ENCODE results near the gene PRKG1. TPM values are rescaled to one million over a fixed set of nuclear protein-coding genes. Genes with fewer than 3 reads are reported as not detected.

The PRKG1 gene
- polyA plus RNA-seq, 1 donor (not counting 4 experiments of a cell fraction or from before 2014, with no cell fraction given) = 0.24 TPM

GRCh38 chr10:51527522-51528219 lies 453.4 kb downstream of the PRKG1 start:
- Histone ChIP-seq H3K9me3 (ENCODE audit: control insufficient read depth, low read depth, low read length) (no peaks in the 10 kb centered on the region), H3K27me3 (ENCODE audit: control insufficient read depth, extremely low read depth, insufficient read depth, low read length) (no peaks in the 10 kb centered on the region), H3K79me2 (ENCODE audit: control insufficient read depth, insufficient read depth, low read length) (no peaks in the 10 kb centered on the region), H4K20me1 (ENCODE audit: control insufficient read depth, extremely low read depth, insufficient read depth, low read length) (no peaks in the 10 kb centered on the region), H3K27ac (ENCODE audit: control insufficient read depth, insufficient read depth, low read length) (no peak overlapping the region), H3K36me3 (ENCODE audit: control insufficient read depth in 2 of 2, extremely low read depth in 1 of 2, insufficient read depth in 2 of 2, low read length in 2 of 2) (no peaks in the 10 kb centered on the region), H3K4me1 (ENCODE audit: control insufficient read depth, extremely low read depth, insufficient read depth, low read length) (no peaks in the 10 kb centered on the region), H3K9ac (ENCODE audit: control insufficient read depth, extremely low read depth, insufficient read depth, low read length) (no peak overlapping the region), H3K9me1 (ENCODE audit: control insufficient read depth, extremely low read depth, insufficient read depth, low read length) (no peaks in the 10 kb centered on the region), H2AFZ (ENCODE audit: control insufficient read depth, low read length) (no peak overlapping the region), H3K4me3 (ENCODE audit: control insufficient read depth in 2 of 3, extremely low read depth in 1 of 3, insufficient read depth in 2 of 3, low read depth in 1 of 3, low read length in 3 of 3) (no peak overlapping the region), H3K4me2 (ENCODE audit: control insufficient read depth, extremely low read depth, insufficient read depth, low read depth, low read length) (no peak overlapping the region)
- dilution Hi-C loops (cut with MboI; ENCODE audit: extremely low pct_ligation_motif_present, low sequenced_read_pairs) = no loop called here
- no peak for FAIRE-seq
- TF ChIP-seq EZH2 (IDR thresholded peaks at IDR 0.05; ENCODE audit: low read length) (no peak), CTCF (optimal IDR thresholded peaks at IDR 0.05 in 1 of 3, IDR thresholded peaks at IDR 0.05 in 1 of 3, conservative IDR thresholded peaks at IDR 0.05 in 1 of 3; ENCODE audit: extremely low read depth in 1 of 3, insufficient read depth in 2 of 3, low read length in 3 of 3) (no peak)
- no peak for DNase-seq (ENCODE audit: low read depth, low spot score)

GRCh38 chr10:51528527-51528926 lies 454.2 kb downstream of the PRKG1 start:
- Histone ChIP-seq H2AFZ (ENCODE audit: control insufficient read depth, low read length) (no peak overlapping the region), H3K79me2 (ENCODE audit: control insufficient read depth, insufficient read depth, low read length) (no peaks in the 10 kb centered on the region), H3K9ac (ENCODE audit: control insufficient read depth, extremely low read depth, insufficient read depth, low read length) (no peak overlapping the region), H3K27me3 (ENCODE audit: control insufficient read depth, extremely low read depth, insufficient read depth, low read length) (no peaks in the 10 kb centered on the region), H3K27ac (ENCODE audit: control insufficient read depth, insufficient read depth, low read length) (no peak overlapping the region), H3K4me3 (ENCODE audit: control insufficient read depth in 2 of 3, extremely low read depth in 1 of 3, insufficient read depth in 2 of 3, low read depth in 1 of 3, low read length in 3 of 3) (no peak overlapping the region), H3K4me2 (ENCODE audit: control insufficient read depth, extremely low read depth, insufficient read depth, low read depth, low read length) (no peak overlapping the region), H3K36me3 (ENCODE audit: control insufficient read depth in 2 of 2, extremely low read depth in 1 of 2, insufficient read depth in 2 of 2, low read length in 2 of 2) (no peaks in the 10 kb centered on the region), H3K4me1 (ENCODE audit: control insufficient read depth, extremely low read depth, insufficient read depth, low read length) (no peaks in the 10 kb centered on the region), H3K9me3 (ENCODE audit: control insufficient read depth, low read depth, low read length) (no peaks in the 10 kb centered on the region), H4K20me1 (ENCODE audit: control insufficient read depth, extremely low read depth, insufficient read depth, low read length) (no peaks in the 10 kb centered on the region), H3K9me1 (ENCODE audit: control insufficient read depth, extremely low read depth, insufficient read depth, low read length) (no peaks in the 10 kb centered on the region)
- no peak for TF ChIP-seq CTCF (optimal IDR thresholded peaks at IDR 0.05 in 1 of 3, IDR thresholded peaks at IDR 0.05 in 1 of 3, conservative IDR thresholded peaks at IDR 0.05 in 1 of 3; ENCODE audit: extremely low read depth in 1 of 3, insufficient read depth in 2 of 3, low read length in 3 of 3)
- TF ChIP-seq EZH2 (IDR thresholded peaks at IDR 0.05; ENCODE audit: low read length) = no peak
- dilution Hi-C loops (cut with MboI; ENCODE audit: extremely low pct_ligation_motif_present, low sequenced_read_pairs) = no loop called here
- FAIRE-seq = no peak
- DNase-seq (ENCODE audit: low read depth, low spot score) = no peak

Measured in keratinocyte (primary cell).